ENCODE data around the gene PXMP4. TPM values are rescaled to one million over a fixed set of nuclear protein-coding genes. Genes with fewer than 3 reads are reported as not detected.

The PXMP4 gene
- total and polyA plus RNA-seq, 9 of the 15 experiments (the other 6 are each of a cell fraction or from before 2014, with no cell fraction given), result 4.8 to 29.1 (median 6.8) TPM

GRCh38 chr20:33686984-33687366, 33.1 kb downstream of the PXMP4 start (continued):
- TF ChIP-seq TCF3 (CRISPR knock-in tag; IDR thresholded peaks at IDR 0.05) (no peak), ZNF143 (CRISPR knock-in tag; IDR thresholded peaks at IDR 0.05) (0 out of 2 replicates have a peak, but pooled peaks have one; percentile 31), CHD2 (IDR thresholded peaks at IDR 0.05; ENCODE audit: low read depth, low read length) (no peak), TEAD1 (CRISPR knock-in tag; IDR thresholded peaks at IDR 0.05) (0 out of 4 replicates have a peak, but pooled peaks of 1 of the 2 experiments have one; percentile 9), LEF1 (IDR thresholded peaks at IDR 0.05) (no peak), SMAD2 (IDR thresholded peaks at IDR 0.05; ENCODE audit: low read depth, low read length) (no peak), HIVEP1 (CRISPR knock-in tag; IDR thresholded peaks at IDR 0.05) (no peak)

- peak; percentile 95 for ATAC-seq
- H3K27ac ChIP-seq (ENCODE audit: extremely low read depth, low read depth, low read length), result peak within 1 kb of the TSS; percentile 76
- intact Hi-C loops (cut with micrococcal nuclease), result loop anchor here (5.0 kb wide), 2 partner anchors 46 to 126 kb away; partner anchors contain the start of genes CHMP4B and ZNF341
- TF ChIP-seq EGR1 (conservative IDR thresholded peaks at IDR 0.05) (peak; percentile 36; the same call in 1 of the 2 replicates), SIN3A (IDR thresholded peaks at IDR 0.05; ENCODE audit: borderline replicate concordance in 2 of 2, control insufficient read depth in 1 of 2, low read depth in 2 of 2, low read length in 2 of 2) (peak in 1 of 2 experiments; percentile 40; a peak in 1 of 4 replicates), RBFOX2 (IDR thresholded peaks at IDR 0.05; ENCODE audit: low read depth, low read length) (peak; percentile 69), KDM4B (IDR thresholded peaks at IDR 0.05; ENCODE audit: borderline replicate concordance in 2 of 2, low read depth in 1 of 2) (no peak), MAFF (IDR thresholded peaks at IDR 0.05; ENCODE audit: low read length) (no peak), ZNF384 (IDR thresholded peaks at IDR 0.05; ENCODE audit: low read depth, low read length) (no peak), BRD4 (IDR thresholded peaks at IDR 0.05) (no peak), CEBPB (tag; IDR thresholded peaks at IDR 0.05) (no peak), TOE1 (IDR thresholded peaks at IDR 0.05; ENCODE audit: borderline replicate concordance) (peak; percentile 39; the same call in 1 of the 2 replicates), TOE1 (CRISPR knock-in tag; IDR thresholded peaks at IDR 0.05; ENCODE audit: borderline replicate concordance, low read depth) (no peak), ZHX1 (conservative IDR thresholded peaks at IDR 0.05; ENCODE audit: low read length) (no peak)
These were observed 33.8 kb downstream of the PXMP4 start, which contains the start of gene E2F1 for GRCh38 chr20:33686100-33686983. Gene E2F1 (minus strand): TSS chr20:33686385. CDS start chr20:33686264, 121 bp downstream.

More at GRCh38 chr20:33686100-33686983, 33.8 kb downstream of the PXMP4 start, which contains the start of gene E2F1:
- in situ Hi-C loops (cut with MboI), result no loop called here
- DNase-seq (ENCODE audit: extremely low read depth in 1 of 4, low spot score in 3 of 4), result peak; percentile 96 to 98 (median 96)
- H3K27me3 ChIP-seq (ENCODE audit: control insufficient read depth in 2 of 2, insufficient read depth in 2 of 2, low read length in 2 of 2), result no peaks in the 10 kb centered on the region
- H3K9ac ChIP-seq (ENCODE audit: insufficient read depth in 1 of 2, low read depth in 2 of 2, low read length in 2 of 2), result peak within 1 kb of the TSS; percentile 75 to 95
- H3K36me3 ChIP-seq (ENCODE audit: control insufficient read depth, insufficient read depth, low read length), result peaks cover 9% of the 10 kb centered on the region; the same call in 1 of the 3 replicates
- peaks cover 35% of the 10 kb centered on the region for H3K79me2 ChIP-seq (ENCODE audit: control insufficient read depth, insufficient read depth, low read length)
- peak; percentile 46 for FAIRE-seq
- peaks cover 18% of the 10 kb centered on the region; the same call in 1 of the 2 replicates for H4K20me1 ChIP-seq (replicated peaks; ENCODE audit: control insufficient read depth, insufficient read depth, low read length)
- peak within 1 kb of the TSS; percentile 59 for H2AFZ ChIP-seq (ENCODE audit: low read depth, low read length)
- H3K4me3 ChIP-seq, result peak within 1 kb of the TSS; percentile 65
- no peaks in the 10 kb centered on the region for H3K9me3 ChIP-seq (replicated peaks; ENCODE audit: control insufficient read depth, insufficient read depth, low read depth, low read length)
- 2% methylated on average over 61 of the region's 101 CpGs for WGBS (ENCODE audit: insufficient coverage, low coverage, missing lambda C conversion rate)
- H3K9me1 ChIP-seq (ENCODE audit: control insufficient read depth, insufficient read depth, low read length), result no peaks in the 10 kb centered on the region
- ChIA-PET CTCF (ENCODE audit: low intra/inter-chr PET ratio) (interaction anchor here (0.9 kb wide), 1 partner anchor 46 kb away, joined by 4 read pairs; the partner anchor contains the start of gene ZNF341), POLR2A (interaction anchor here (0.7 to 2.5 kb wide), 8 partner anchors 10 to 47 kb away, joined by 4 to 17 read pairs (median 6); partner anchors contain the start of genes ACTL10 and NECAB3)
- BruUV-seq (replicated peaks), result no TSS peak
- peak within 1 kb of the TSS; percentile 94 for H3K4me2 ChIP-seq (ENCODE audit: insufficient read depth, low read length)
- H3K4me1 ChIP-seq (replicated peaks in 1 of 2; ENCODE audit: control insufficient read depth in 2 of 2, insufficient read depth in 2 of 2, low read length in 2 of 2), result peaks cover 40 to 63% of the 10 kb centered on the region in 2 experiments
